CD8-positive, alpha-beta memory T cell (primary cell): ENCODE data around the gene DUSP16. TPM values are rescaled to one million over a fixed set of nuclear protein-coding genes. Genes with fewer than 3 reads are reported as not detected.
A peak's percentile ranks its signal among the peaks of the same experiment; 100 is the strongest.

Source experiments
- CTCF ChIA-PET: fragments of 350-600 bp; sonication (Branson Sonifier 250); formaldehyde crosslinking; loops from one replicate; lab custom pipeline; 2021; ENCODE audit warnings: antibody characterized with exemption; lab: Charles Lee
- POLR2A ChIA-PET: fragments of 350-600 bp; sonication (Branson Sonifier 250); formaldehyde crosslinking; loops from one replicate; lab custom pipeline; 2021; ENCODE audit warnings: antibody characterized with exemption; lab: Charles Lee
- DNase-seq, 5 donors: peaks; one replicate each; pipeline versions ENCODE4 v3.0.0 to v3.0.0-alpha.2; 2020 to 2022; ENCODE audit warnings: mixed read lengths in 1 of 5
- H3K27ac ChIP-seq: one replicate; pipeline ENCODE4 v1.7.0; 2013; ENCODE audit warnings: low read depth, mild to moderate bottlenecking, low read length, moderate library complexity
- H3K27me3 ChIP-seq: 2 replicates; pipeline ENCODE4 v1.7.0; 2013; ENCODE audit warnings: low read length, mild to moderate bottlenecking; ENCODE audit not compliant: insufficient read depth, poor library complexity, severe bottlenecking
- H3K36me3 ChIP-seq: 2 replicates; pipeline ENCODE4 v1.7.0; 2013; ENCODE audit warnings: mild to moderate bottlenecking, low read length, moderate library complexity; ENCODE audit not compliant: insufficient read depth
- H3K4me1 ChIP-seq: 2 replicates; pipeline ENCODE4 v1.7.0; 2013; ENCODE audit warnings: mild to moderate bottlenecking, low read length, moderate library complexity; ENCODE audit not compliant: insufficient read depth
- H3K4me3 ChIP-seq: 2 replicates; pipeline ENCODE4 v1.7.0; 2013; ENCODE audit warnings: mild to moderate bottlenecking, low read length
- H3K9me3 ChIP-seq: 2 replicates; pipeline ENCODE4 v1.7.0; 2013; ENCODE audit warnings: mild to moderate bottlenecking, low read length
- H3K27ac Mint-ChIP-seq, 8 donors: one replicate each; pipeline ENCODE4 v1.8.0; 2020 to 2021; ENCODE audit warnings: mixed read lengths in 8 of 8, mild to moderate bottlenecking in 6 of 8, inconsistent platforms in 3 of 8, moderate library complexity in 3 of 8
- H3K27me3 Mint-ChIP-seq, 2 donors: one replicate each; pipeline ENCODE4 v1.8.0; 2020 to 2021; ENCODE audit warnings: mixed read lengths in 2 of 2, mild to moderate bottlenecking in 1 of 2, moderate library complexity in 1 of 2
- H3K36me3 Mint-ChIP-seq, 3 donors: one replicate each; pipeline ENCODE4 v1.8.0; 2020 to 2021; ENCODE audit warnings: mixed read lengths in 3 of 3, inconsistent platforms in 1 of 3, mild to moderate bottlenecking in 1 of 3
- H3K4me1 Mint-ChIP-seq, 3 donors: one replicate each; pipeline ENCODE4 v1.8.0; 2020 to 2021; ENCODE audit warnings: mixed read lengths in 3 of 3, inconsistent platforms in 1 of 3, mild to moderate bottlenecking in 1 of 3
- H3K4me3 Mint-ChIP-seq, 7 donors: one replicate each; pipeline ENCODE4 v1.8.0; 2020 to 2021; ENCODE audit warnings: mixed read lengths in 7 of 7, mild to moderate bottlenecking in 6 of 7, moderate library complexity in 4 of 7, inconsistent platforms in 2 of 7
- H3K9me3 Mint-ChIP-seq, 5 donors: one replicate each; pipeline ENCODE4 v1.8.0; 2020 to 2022; ENCODE audit warnings: mixed read lengths in 5 of 5, mild to moderate bottlenecking in 3 of 5, moderate library complexity in 2 of 5, inconsistent platforms in 1 of 5
- polyA plus RNA-seq: library from polyadenylated mRNA; unstranded; fragments of 300-500 nt; fragmentation: Illumina TruSeq; gene quantifications from one replicate; pipeline ENCODE4 v1.2.3, GENCODE V29; 2021
- total RNA-seq, 2 experiments: library from RNA; stranded (reverse); gene quantifications; one replicate each; pipeline ENCODE4 v1.2.3, GENCODE V29; 2021

DUSP16 gene
- total and polyA plus RNA-seq, 3 experiments from 2014 or later: 10.3 to 41.2 (median 37.5) TPM

GRCh38 chr12:12433203-12433731 is 129.4 kb downstream of the DUSP16 start:
- no peak overlapping the region for H3K27ac ChIP-seq
- no peak overlapping the region for H3K4me3 ChIP-seq
- peak overlapping the region in 7 of 8 donors; percentile 35 to 88 (median 81) for H3K27ac Mint-ChIP-seq
- no peaks in the 10 kb centered on the region for H3K27me3 ChIP-seq
- H3K9me3 Mint-ChIP-seq: no peaks in the 10 kb centered on the region
- H3K4me1 ChIP-seq: no peaks in the 10 kb centered on the region
- POLR2A ChIA-PET: interaction anchor here (0.5 to 1.8 kb wide), 4 partner anchors 9 to 202 kb away, joined by 3 to 8 read pairs (median 6); no protein-coding TSS in a partner anchor
- peaks cover 50 to 69% (median 69%) of the 10 kb centered on the region in 3 donors for H3K4me1 Mint-ChIP-seq
- H3K27me3 Mint-ChIP-seq: no peaks in the 10 kb centered on the region
- H3K36me3 ChIP-seq: no peaks in the 10 kb centered on the region
- peak overlapping the region in 6 of 7 donors; percentile 35 to 74 (median 44) for H3K4me3 Mint-ChIP-seq
- H3K36me3 Mint-ChIP-seq: peaks cover 7 to 29% (median 12%) of the 10 kb centered on the region in 3 donors
- H3K9me3 ChIP-seq: no peaks in the 10 kb centered on the region
- no peak for DNase-seq
- CTCF ChIA-PET: interaction anchor here (1.4 kb wide), 1 partner anchor 9 kb away, joined by 6 read pairs; no protein-coding TSS in a partner anchor

GRCh38 chr12:12432364-12432763 is 130.3 kb downstream of the DUSP16 start:
- Mint-ChIP-seq H3K9me3 (no peaks in the 10 kb centered on the region), H3K4me3 (peak overlapping the region in 6 of 7 donors; percentile 22 to 85 (median 58)), H3K36me3 (peaks cover 6 to 27% (median 12%) of the 10 kb centered on the region in 3 donors), H3K4me1 (peaks cover 44 to 71% (median 69%) of the 10 kb centered on the region in 3 donors), H3K27me3 (no peaks in the 10 kb centered on the region), H3K27ac (peak overlapping the region in 7 of 8 donors; percentile 14 to 85 (median 81))
- ChIA-PET CTCF (no interaction called here), POLR2A (interaction anchor here (1.8 kb wide), 1 partner anchor 10 kb away, joined by 7 read pairs; no protein-coding TSS in a partner anchor)
- H3K4me3 ChIP-seq: no peak overlapping the region
- H3K36me3 ChIP-seq: no peaks in the 10 kb centered on the region
- no peaks in the 10 kb centered on the region for H3K9me3 ChIP-seq
- DNase-seq: no peak
- no peak overlapping the region for H3K27ac ChIP-seq
- no peaks in the 10 kb centered on the region for H3K4me1 ChIP-seq
- H3K27me3 ChIP-seq: no peaks in the 10 kb centered on the region

GRCh38 chr12:12428961-12429657 is 133.6 kb downstream of the DUSP16 start:
- no peak for DNase-seq
- CTCF ChIA-PET: interaction anchor here (1.0 kb wide), 1 partner anchor 12 kb away, joined by 3 read pairs; no protein-coding TSS in a partner anchor
- H3K4me1 ChIP-seq: no peaks in the 10 kb centered on the region

GRCh38 chr12:12428047-12428446 is 134.6 kb downstream of the DUSP16 start:
- H3K4me1 Mint-ChIP-seq: peaks cover 39 to 71% (median 67%) of the 10 kb centered on the region in 3 donors
- peaks cover 11 to 20% (median 18%) of the 10 kb centered on the region in 5 donors for H3K9me3 Mint-ChIP-seq
- ChIA-PET CTCF (interaction anchor here (1.4 kb wide), 1 partner anchor 10 kb away, joined by 3 read pairs; no protein-coding TSS in a partner anchor), POLR2A (no interaction called here)
- H3K27ac Mint-ChIP-seq: peak overlapping the region in 4 of 8 donors; percentile 34 to 69 (median 61)
- H3K4me3 Mint-ChIP-seq: no peak overlapping the region
- Histone ChIP-seq H3K4me3 (no peak overlapping the region), H3K36me3 (no peaks in the 10 kb centered on the region), H3K9me3 (no peaks in the 10 kb centered on the region), H3K4me1 (no peaks in the 10 kb centered on the region), H3K27me3 (no peaks in the 10 kb centered on the region), H3K27ac (no peak overlapping the region)
- H3K27me3 Mint-ChIP-seq: no peaks in the 10 kb centered on the region
- peaks cover 13 to 29% (median 25%) of the 10 kb centered on the region in 3 donors for H3K36me3 Mint-ChIP-seq
- no peak for DNase-seq

More at GRCh38 chr12:12428961-12429657, 133.6 kb downstream of the DUSP16 start:
- peak overlapping the region in 1 of 7 donors; percentile 42 for H3K4me3 Mint-ChIP-seq
- no peak overlapping the region for H3K4me3 ChIP-seq
- no peaks in the 10 kb centered on the region for H3K9me3 ChIP-seq
- no peaks in the 10 kb centered on the region for H3K36me3 ChIP-seq
- H3K4me1 Mint-ChIP-seq: peaks cover 45 to 79% (median 75%) of the 10 kb centered on the region in 3 donors
- H3K27me3 ChIP-seq: no peaks in the 10 kb centered on the region
- H3K9me3 Mint-ChIP-seq: peaks cover 4 to 10% (median 8%) of the 10 kb centered on the region in 5 donors
- POLR2A ChIA-PET: no interaction called here
- no peaks in the 10 kb centered on the region for H3K27me3 Mint-ChIP-seq
- H3K27ac Mint-ChIP-seq: peak overlapping the region; percentile 2 to 88 (median 79)
- no peak overlapping the region for H3K27ac ChIP-seq
- H3K36me3 Mint-ChIP-seq: peaks cover 11 to 18% (median 18%) of the 10 kb centered on the region in 3 donors

GRCh38 chr12:12427568-12427967 is 135.1 kb downstream of the DUSP16 start:
- H3K9me3 Mint-ChIP-seq: peaks cover 11 to 21% (median 18%) of the 10 kb centered on the region in 5 donors
- H3K9me3 ChIP-seq: no peaks in the 10 kb centered on the region
- H3K36me3 ChIP-seq: no peaks in the 10 kb centered on the region
- peaks cover 35 to 66% (median 62%) of the 10 kb centered on the region in 3 donors for H3K4me1 Mint-ChIP-seq
- peaks cover 10 to 30% (median 23%) of the 10 kb centered on the region in 3 donors for H3K36me3 Mint-ChIP-seq
- peak overlapping the region in 4 of 8 donors; percentile 8 to 34 (median 21) for H3K27ac Mint-ChIP-seq
- H3K4me3 ChIP-seq: no peak overlapping the region
- no peak for DNase-seq
- H3K4me1 ChIP-seq: no peaks in the 10 kb centered on the region
- no peaks in the 10 kb centered on the region for H3K27me3 Mint-ChIP-seq
- H3K27ac ChIP-seq: no peak overlapping the region
- no peak overlapping the region for H3K4me3 Mint-ChIP-seq
- no peaks in the 10 kb centered on the region for H3K27me3 ChIP-seq
- ChIA-PET POLR2A (interaction anchor here (0.5 to 0.7 kb wide), 2 partner anchors 77 to 298 kb away, joined by 3 to 12 read pairs; no protein-coding TSS in a partner anchor), CTCF (interaction anchor here (0.7 to 1.4 kb wide), 2 partner anchors 10 to 15 kb away, joined by 3 read pairs; no protein-coding TSS in a partner anchor)

- Mint-ChIP-seq H3K27me3 (no peaks in the 10 kb centered on the region), H3K27ac (peak overlapping the region in 2 of 8 donors; percentile 44 to 50), H3K4me1 (peaks cover 25 to 64% (median 54%) of the 10 kb centered on the region in 3 donors), H3K4me3 (peak overlapping the region in 1 of 7 donors; percentile 4), H3K36me3 (peaks cover 16 to 45% (median 33%) of the 10 kb centered on the region in 3 donors), H3K9me3 (peaks cover 11 to 34% (median 18%) of the 10 kb centered on the region in 5 donors)
- H3K4me3 ChIP-seq: no peak overlapping the region
- no peak for DNase-seq
- no peaks in the 10 kb centered on the region for H3K4me1 ChIP-seq
- no peaks in the 10 kb centered on the region for H3K9me3 ChIP-seq
- CTCF ChIA-PET: no interaction called here
- no peaks in the 10 kb centered on the region for H3K36me3 ChIP-seq
- POLR2A ChIA-PET: interaction anchor here (1.1 kb wide), 1 partner anchor 16 kb away, joined by 3 read pairs; no protein-coding TSS in a partner anchor
- no peaks in the 10 kb centered on the region for H3K27me3 ChIP-seq
- H3K27ac ChIP-seq: no peak overlapping the region
These were observed 137.0 kb downstream of the DUSP16 start for GRCh38 chr12:12425616-12426015.

- Histone ChIP-seq H3K27ac (no peak overlapping the region), H3K9me3 (no peaks in the 10 kb centered on the region), H3K4me3 (no peak overlapping the region), H3K4me1 (no peaks in the 10 kb centered on the region), H3K36me3 (no peaks in the 10 kb centered on the region), H3K27me3 (no peaks in the 10 kb centered on the region)
- Mint-ChIP-seq H3K27me3 (no peaks in the 10 kb centered on the region), H3K4me1 (peaks cover 25 to 60% (median 51%) of the 10 kb centered on the region in 3 donors), H3K27ac (peak overlapping the region in 5 of 8 donors; percentile 23 to 56 (median 50)), H3K36me3 (peaks cover 16 to 48% (median 34%) of the 10 kb centered on the region in 3 donors), H3K9me3 (peaks cover 11 to 35% (median 18%) of the 10 kb centered on the region in 5 donors), H3K4me3 (peak overlapping the region in 1 of 7 donors; percentile 15)
- CTCF ChIA-PET: no interaction called here
- no peak for DNase-seq
- POLR2A ChIA-PET: interaction anchor here (1.1 kb wide), 1 partner anchor 17 kb away, joined by 3 read pairs; no protein-coding TSS in a partner anchor
These were observed 137.7 kb downstream of the DUSP16 start for GRCh38 chr12:12425001-12425400.
